ENCODE data around the gene LRRC19.

The LRRC19 gene, protein sequence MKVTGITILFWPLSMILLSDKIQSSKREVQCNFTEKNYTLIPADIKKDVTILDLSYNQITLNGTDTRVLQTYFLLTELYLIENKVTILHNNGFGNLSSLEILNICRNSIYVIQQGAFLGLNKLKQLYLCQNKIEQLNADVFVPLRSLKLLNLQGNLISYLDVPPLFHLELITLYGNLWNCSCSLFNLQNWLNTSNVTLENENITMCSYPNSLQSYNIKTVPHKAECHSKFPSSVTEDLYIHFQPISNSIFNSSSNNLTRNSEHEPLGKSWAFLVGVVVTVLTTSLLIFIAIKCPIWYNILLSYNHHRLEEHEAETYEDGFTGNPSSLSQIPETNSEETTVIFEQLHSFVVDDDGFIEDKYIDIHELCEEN

DNA sequence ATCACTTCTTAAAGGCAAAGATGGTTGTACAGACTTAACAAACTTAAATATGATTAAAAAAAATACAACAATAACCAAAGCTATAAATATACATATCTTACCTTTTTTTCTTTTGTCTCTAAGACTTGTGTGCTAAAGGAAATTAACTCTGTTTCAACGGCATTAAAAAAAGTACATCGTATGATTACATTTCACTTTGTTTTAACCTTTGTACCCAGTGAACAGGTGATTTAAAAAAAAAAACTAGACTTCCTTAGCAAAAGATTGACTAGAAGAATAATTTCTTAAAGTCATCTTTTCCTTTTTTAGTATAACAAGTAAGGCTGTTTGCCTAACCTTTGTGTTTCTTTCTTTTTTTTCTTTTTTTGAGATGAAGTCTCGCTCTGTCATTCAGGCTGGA is at the start of gene LRRC19:
TSS of gene LRRC19 (minus strand) at position 182 of the 400 bp plus-strand sequence. CDS start 5,978 bp downstream, outside the sequence.
- DNase-seq (ENCODE audit: low spot score) = no peak

DNA sequence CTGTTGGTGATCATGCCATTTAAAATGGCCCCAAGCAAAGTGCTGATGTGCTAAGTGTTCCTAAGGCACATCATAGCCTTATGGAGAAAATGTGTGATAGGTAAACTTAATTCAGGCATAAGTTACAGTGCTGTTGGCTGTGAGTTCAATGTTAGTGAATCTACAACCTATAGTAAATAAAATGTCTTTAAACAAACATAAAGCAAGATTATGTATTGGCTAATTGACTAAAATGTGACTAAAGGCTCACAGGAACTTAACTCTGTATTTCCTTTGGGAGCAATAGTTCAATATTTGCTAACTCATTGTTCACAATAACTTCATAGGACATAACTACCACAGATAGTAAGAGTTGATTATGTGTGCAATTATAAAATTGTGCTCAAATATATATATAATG is 49.4 kb upstream of the LRRC19 start:
- peak; percentile 6 for DNase-seq (ENCODE audit: low spot score)

DNA sequence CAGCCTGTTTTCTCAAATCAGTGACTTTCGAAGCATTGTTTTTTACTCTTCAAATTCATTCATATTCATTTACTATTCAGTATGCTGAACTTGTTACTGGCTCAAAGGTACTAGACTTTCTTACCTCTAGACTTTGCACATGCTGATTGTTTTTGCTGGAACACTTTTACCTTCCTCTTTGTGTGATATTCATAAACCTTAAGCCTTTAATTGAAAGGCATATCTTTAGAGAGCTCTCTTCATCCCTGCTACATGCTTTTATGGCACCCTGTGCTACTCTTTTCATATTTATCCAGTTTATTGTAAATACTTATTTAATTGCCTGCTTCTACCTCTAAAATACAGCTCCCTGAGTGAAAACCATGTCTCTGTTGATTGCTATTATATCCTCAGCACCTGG is 48.7 kb upstream of the LRRC19 start:
- DNase-seq (ENCODE audit: low spot score) = no peak

DNA sequence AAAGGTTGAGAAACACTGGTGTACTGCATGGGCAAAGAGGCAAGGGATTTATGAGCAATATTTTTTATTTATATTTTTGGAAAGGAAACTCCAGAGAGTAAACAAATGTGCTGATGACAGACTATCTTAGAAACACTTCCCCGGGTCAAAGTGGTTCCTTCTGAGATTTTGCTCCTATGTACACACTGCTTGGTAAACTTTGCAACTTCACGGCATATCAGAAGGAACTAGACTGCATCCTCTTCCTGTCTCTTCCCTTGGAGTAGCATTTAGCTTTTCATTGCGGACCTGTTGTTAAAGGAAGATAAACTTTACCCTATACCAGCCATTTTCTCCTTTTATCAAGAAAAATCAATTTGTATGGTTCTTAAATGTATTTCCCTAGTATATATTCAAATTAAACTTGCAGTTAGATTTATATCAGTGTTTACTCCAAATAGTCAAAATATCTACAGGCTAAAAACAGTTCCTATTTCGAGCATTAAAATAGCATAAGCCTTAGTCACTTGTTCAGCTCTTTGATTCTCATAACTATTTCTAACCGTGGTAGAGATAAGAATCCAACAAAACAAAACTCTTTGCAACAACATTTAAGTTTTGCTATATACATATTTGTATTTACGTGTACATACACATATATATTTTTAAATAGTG is 48.0 kb upstream of the LRRC19 start:
- no peak for DNase-seq (ENCODE audit: low spot score)

DNA sequence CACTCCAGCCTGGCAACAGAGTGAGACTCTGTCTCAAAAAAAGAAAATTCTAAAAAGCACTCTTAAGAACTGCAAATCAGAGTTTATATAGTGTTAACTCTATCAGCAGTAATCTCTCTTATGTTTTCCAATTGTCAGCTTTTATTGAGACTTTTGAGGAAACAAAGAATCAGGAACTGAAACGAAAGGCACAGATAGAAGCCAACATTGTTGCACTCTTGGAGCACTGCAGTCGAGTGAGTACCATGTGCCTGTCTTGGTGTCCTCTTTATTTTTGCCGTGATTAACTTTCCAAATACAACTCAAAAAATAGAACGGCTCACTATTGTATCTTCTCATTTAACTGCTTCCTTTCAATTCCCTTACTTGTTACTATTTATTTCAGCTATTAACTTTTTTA is 41.7 kb upstream of the LRRC19 start:
- DNase-seq (ENCODE audit: low spot score) = no peak

DNA sequence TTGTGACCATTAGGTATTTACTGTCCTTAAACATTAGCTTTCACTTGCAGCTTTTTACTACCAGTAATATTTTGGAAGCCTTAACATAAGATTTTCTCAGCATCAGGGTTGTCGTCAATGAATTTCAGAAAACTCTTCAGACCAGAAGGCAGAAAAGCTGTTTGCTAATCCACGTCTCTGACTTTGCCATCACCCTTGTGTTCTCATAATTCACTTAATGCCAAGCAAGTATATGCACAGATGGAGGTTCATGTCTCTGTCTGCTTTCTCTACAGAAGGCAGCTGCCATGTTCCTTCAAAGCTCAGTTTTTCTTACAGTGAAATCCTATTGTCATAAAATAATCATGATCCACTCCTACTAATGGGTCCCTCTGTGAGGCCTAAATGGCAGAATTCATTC is 37.7 kb upstream of the LRRC19 start:
- no peak for DNase-seq (ENCODE audit: low spot score)

DNA sequence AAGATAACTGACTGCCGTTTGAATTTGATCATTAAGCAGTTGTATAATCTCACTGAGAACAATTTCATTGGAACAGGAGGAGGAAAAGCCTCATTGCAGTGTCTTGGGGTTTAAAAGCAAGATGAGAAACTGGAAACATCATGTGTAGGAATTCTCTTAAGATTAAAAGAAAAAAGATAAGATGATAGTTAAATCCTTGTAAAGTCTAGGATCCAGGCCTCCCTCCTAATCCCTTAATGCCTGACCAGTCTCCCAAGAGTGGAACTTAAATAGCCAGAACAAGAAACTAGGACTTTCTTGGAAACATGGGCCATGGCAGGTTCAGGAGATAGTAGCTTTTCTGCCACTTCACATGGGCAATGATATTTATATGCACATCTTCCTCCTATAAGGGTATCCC is 37.0 kb upstream of the LRRC19 start:
- DNase-seq (ENCODE audit: low spot score) = no peak

DNA sequence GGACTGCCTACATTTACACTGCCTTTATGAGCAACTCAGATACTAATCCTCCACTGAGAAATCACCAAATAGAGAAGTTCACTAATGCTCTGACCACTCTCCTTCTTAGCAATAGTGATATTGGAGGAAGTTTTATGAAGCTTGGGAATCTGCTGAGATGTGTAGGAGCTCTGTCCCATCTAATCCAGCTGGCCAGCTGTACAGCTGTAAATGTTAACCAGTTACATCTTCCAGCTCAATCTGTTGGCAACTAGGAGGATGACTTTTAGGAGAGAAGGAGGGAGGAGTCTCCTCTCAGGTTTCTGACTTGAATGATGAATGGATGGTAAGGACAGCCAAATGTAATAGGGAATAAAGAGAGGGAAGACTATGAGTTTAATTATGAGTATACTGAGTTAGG is 36.3 kb upstream of the LRRC19 start:
- no peak for DNase-seq (ENCODE audit: low spot score)

DNA sequence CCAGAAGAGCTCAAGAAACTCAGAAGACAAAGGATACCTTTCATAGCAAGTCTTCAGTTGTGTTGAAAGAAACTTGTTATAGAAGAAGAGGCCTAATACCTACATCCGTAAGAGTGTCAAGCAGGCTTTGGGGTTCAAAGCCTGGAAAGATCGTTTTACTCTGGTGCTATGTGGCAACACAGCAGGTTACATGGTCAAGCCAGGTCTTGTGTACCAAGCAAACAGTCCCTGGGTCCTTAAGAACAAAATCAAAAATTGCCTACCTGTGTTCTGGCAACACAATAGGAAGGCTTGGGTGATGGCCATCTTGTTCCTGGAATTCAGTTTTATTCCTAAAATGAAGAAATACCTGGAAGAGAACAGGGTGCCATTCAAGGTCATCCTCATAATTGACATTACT is 32.0 kb upstream of the LRRC19 start:
- no peak for DNase-seq (ENCODE audit: low spot score)

DNA sequence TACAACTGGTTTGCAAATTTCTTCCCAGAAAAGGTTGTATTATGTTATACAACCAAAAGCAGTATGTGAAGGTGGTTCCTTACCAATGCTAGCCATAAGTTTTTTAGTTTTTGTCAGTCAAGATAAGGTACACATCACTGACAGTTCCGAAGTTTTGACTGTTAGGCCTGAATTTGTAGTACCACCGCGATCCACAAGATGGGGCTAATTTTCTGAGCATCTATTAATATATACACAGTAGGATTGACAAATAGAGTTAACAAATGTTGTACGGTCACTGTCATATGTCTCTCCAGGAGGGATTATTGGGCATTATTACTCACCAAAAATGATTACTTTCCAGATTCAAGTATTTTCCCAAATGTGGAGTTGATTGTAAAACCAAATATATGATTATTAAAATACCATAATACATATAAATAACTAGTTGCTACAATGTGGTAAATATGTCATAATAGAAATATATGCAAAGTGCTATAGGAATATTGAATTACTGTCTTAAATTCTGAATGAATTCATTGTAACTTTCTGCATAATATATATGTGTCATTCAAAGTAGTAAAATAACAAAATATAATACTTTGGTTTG is 28.4 kb upstream of the LRRC19 start:
- DNase-seq (ENCODE audit: low spot score) = peak; percentile 14

DNA sequence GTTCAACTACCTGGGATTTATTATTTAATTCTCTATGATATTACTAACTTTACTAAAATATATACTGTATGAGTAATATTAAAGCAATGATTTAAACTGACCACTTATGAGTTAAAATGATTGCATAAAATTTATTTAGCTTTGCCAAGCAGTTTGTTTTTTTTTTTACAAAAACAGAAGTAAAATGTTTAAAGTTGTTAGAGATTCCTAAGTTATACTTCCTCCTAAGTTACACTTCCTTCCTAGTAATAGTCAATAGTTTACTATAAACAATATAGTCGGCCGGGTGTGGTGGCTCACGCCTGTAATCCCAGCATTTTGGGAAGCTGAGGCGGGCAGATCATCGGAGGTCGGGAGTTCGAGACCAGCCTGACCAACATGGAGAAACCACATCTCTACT is 23.7 kb upstream of the LRRC19 start:
- DNase-seq (ENCODE audit: low spot score) = no peak

DNA sequence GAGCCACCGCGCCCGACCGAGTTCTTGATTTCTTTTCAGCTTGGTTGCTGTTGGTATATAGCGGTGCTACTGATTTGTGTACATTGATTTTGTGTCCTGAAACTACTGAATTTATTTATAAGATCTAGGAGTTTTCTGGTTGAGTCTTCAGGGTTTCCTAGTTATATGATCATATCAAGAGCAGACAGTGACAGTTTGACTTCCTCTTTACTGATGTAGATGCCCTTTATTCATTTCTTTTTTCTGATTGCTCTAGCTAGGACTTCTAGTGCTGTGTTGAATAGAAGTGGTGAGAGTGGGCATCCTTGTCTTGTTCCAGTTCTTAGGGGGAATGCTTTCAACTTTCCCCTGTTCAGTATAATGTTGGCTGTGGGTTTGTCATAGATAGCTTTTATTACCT is 17.4 kb upstream of the LRRC19 start:
- no peak for DNase-seq (ENCODE audit: low spot score)

DNA sequence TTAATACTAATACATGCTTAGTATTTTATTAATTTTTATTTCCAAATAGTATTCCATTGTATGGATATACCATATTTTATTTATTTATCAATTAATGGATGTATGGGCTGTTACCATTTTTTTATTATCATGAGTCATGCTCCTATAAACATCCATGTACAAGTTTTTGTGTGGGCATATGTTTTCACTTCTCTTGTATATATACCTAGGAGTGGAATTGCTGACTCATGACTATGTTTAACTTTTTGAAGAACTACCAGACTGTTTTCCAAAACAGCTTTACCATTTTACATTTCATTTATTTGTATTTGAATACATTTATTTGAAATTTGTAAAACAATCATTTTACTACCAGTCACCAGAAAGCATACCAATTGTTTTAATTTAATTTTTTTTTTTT is 14.1 kb upstream of the LRRC19 start:
- no peak for DNase-seq (ENCODE audit: low spot score)

DNA sequence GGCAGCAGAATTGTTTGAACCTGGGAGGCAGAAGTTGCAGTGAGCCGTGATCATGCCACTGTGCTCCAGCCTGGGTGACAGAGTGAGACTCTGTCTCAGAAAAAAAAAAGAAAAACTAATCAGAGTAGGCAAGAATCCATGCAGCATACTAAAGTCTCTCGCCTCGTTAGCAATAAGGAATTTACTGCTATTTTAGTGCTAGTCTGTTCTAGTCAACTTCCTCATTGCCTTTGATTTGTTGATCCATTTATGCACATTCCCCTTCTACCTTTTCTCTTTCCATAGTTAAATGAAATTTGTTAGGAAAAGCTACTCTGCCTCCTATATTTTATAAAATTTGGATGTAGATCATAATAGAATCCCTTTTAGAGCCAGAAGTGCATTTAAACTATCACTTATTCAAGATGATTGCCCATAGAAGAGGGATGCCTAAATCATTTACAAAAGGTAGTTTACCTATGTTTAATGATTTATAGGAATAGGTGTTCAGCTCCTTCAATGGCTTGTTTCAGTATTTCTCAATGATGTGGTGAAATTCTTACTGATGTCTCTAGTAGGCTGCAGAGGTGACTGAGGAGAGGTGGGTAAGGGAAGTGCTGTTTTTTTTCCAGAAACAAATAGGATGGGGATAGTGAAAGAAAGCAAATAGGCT is 1.9 kb downstream of the LRRC19 start:
- peak; percentile 2 for DNase-seq (ENCODE audit: low spot score)

DNA sequence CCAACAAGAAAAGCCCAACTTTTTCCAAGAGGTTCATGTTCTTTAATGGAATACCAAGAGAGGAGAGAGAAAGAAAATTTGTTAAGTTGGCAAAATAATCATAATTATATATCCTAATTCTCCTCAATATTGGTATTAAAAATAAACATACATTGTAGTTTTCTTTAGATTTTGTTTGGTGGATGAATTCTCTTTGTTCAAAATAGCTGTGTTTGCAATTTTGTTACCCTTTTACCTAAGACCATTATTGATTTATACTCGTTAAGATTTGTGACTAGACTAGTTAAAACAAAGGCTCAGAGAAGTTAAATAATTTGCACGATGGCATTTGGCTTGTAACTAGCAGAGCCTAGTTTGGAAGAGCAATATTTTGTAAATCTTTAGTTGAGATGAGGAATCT is 9.7 kb downstream of the LRRC19 start:
- no peak for DNase-seq (ENCODE audit: low spot score)

DNA sequence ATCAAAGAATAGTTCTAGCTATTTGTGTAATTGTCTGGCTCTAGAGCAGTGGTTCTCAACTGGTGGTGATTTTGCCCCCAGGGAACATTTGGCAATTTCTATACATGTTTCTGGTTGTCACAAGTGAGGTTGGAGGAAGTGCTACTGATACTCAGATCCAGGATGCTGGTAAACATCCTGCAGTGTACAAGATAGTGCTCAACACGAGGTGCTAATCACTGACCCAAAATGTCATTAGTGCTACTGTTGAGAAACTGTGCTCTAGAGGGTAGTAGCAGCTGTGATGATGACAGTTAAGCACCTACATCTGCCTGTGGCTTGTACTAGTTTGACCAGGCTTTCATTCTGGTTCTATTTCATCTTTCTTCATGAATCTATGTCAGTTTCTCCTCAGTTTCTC is 22.1 kb downstream of the LRRC19 start:
- DNase-seq (ENCODE audit: low spot score) = no peak

DNA sequence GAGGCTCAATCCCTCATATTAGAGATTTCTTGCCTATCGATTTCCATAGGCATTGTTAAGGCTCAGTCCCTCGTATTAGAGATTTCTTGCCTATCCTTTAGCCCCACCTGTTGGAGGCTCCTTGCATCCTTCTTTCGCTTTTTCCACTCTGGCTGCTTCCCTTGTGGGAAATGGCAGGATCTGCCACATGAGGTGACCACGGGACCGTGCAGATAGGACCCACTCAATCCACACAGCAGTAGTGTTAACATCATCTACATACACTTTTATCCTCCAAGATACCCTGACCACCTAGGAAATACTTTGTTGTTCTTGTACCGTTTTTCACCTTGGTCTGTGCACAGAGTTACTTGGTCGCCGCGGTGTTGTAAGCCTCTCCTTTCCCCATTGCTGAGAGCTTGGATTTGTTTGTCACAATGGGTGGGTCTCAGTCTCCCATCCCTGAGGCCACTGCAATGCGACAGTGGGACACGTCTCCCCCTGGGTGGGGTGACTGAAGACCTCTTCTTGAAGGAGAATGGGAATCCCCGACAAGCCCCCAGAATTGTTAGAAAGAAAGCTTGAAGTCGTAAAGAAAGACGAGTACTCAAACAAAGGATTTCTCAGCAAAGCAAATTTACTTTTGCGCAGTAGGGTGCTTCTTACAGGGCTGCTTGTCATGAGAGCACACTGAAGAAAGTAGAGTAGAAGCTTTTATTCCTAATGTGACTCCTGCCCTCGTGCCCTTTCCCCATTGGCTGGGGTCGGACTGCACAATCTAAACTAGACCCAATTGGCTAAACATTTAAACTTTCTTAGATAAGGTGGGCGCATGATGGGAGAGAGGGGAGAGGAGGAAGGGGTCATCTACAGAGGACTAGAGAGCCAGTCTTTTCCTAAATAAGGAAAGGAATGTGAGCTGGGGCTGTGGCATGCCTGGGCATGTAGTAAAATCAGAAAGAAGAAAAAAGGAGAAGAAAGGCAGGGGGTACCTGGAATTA is 29.5 kb downstream of the LRRC19 start:
- DNase-seq (ENCODE audit: low spot score) = no peak

DNA sequence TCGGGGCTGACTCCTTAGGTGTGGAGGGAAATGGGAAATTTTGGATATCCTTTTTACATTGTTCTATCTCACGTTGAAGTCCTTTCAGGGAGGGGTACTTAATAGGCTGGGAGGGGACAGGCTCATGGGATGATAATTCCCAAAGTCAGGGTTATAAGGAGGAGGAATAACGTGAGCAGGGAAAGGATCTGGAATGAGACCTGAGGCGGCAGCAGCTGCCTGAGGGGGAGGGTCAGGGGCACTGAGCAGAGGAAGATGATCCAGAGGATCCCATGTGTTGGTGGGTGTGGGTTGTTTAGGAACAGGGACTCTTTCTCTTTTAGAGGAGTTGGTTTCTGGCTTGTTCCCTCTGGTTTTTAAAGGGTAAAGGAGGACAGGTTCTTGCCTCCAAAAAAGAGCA is 30.5 kb downstream of the LRRC19 start:
- no peak for DNase-seq (ENCODE audit: low spot score)

DNA sequence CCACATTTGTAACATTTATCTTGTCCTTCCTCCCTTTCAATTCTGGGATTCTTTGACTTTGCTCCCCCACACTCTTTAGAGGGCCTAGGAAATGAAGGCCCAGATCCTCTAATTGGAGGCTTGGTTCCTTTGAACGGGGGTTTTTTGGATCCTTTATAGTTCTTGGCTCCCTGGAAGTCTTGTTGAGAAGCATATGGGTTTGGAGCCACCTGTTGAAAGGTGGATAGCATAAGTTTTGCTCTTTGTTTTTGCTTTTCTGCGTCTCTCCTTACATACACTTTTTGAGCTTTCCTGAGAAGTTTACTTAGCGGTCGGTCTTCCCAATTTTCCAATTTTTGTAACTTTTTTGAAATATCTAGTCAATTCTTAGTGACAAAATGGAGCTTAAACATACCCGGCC is 31.5 kb downstream of the LRRC19 start:
- no peak for DNase-seq (ENCODE audit: low spot score)

DNA sequence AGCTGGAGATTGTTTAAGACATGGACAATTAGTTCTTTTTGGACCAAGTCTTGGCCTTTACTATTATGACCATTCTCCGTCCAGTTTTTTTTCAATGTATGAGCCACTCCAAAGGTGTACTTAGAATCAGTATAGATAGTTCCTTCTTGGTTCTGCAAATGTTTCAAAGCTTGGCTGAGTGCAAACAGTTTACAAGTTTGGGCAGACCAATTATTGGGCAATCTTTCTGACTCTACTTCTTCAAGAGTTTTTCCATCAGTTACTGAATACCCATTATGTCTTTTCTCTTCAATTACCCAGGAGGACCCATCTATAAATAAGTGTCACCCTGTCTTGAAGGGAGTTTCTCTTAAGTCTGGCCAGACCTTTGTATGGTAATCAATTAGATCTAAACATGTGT is 33.8 kb downstream of the LRRC19 start:
- DNase-seq (ENCODE audit: low spot score) = no peak

DNA sequence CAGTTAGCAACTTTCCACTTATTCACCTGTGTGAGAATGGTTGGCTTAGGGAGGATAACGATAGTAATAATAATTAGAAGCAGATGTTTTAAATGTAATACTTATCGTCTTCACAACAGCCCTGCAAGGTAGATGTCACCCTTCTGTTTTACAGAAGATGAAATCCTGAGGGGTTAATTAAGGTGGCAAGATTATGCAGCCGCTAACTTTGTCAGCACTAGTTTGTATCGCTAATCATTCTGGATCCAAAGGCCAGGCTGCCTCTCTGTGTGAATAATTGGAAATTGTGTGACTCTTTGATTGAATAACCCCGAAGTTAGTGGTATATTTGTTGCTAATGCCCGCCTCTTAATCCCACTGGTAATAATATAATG is 48.6 kb downstream of the LRRC19 start:
- no peak for DNase-seq (ENCODE audit: low spot score)
